GM19328 (cell line): ENCODE data around the gene CTCFL.

Experiments used
- ATAC-seq: cut with Tn5 transposase; IDR thresholded peaks from one replicate; pipeline ENCODE4 v1.9.1; 2021; ENCODE audit warnings: mild to moderate bottlenecking, moderate library complexity; ENCODE audit not compliant: unreplicated experiment

Gene CTCFL

GRCh38 chr20:57524511-57525176 lies at the start of gene CTCFL:
TSS of gene CTCFL (minus strand) at chr20:57525140. CDS start at chr20:57524205, 935 bp downstream.
- no peak for ATAC-seq

- ATAC-seq, result no peak
Observed at GRCh38 chr20:57573894-57574293, 49.0 kb upstream of the CTCFL start.

- ATAC-seq, result no peak
Observed at GRCh38 chr20:57573242-57573641, 48.3 kb upstream of the CTCFL start.

- ATAC-seq, result no peak
Observed at GRCh38 chr20:57571782-57572416, 47.0 kb upstream of the CTCFL start.

GRCh38 chr20:57570920-57571319 lies 46.0 kb upstream of the CTCFL start:
- ATAC-seq, result no peak

GRCh38 chr20:57570145-57570850 lies 45.4 kb upstream of the CTCFL start:
- ATAC-seq, result no peak

- ATAC-seq, result no peak
Observed at GRCh38 chr20:57568960-57569359, 44.0 kb upstream of the CTCFL start.

GRCh38 chr20:57568088-57568896 lies 43.4 kb upstream of the CTCFL start:
- no peak for ATAC-seq

GRCh38 chr20:57567471-57568079 lies 42.6 kb upstream of the CTCFL start:
- ATAC-seq, result no peak

- no peak for ATAC-seq
Observed at GRCh38 chr20:57566803-57567459, 42.0 kb upstream of the CTCFL start.

- ATAC-seq, result no peak
Observed at GRCh38 chr20:57566399-57566798, 41.5 kb upstream of the CTCFL start.

GRCh38 chr20:57564951-57565642 lies 40.2 kb upstream of the CTCFL start:
- no peak for ATAC-seq

GRCh38 chr20:57564180-57564802 lies 39.4 kb upstream of the CTCFL start:
- no peak for ATAC-seq

GRCh38 chr20:57563522-57563921 lies 38.6 kb upstream of the CTCFL start:
- no peak for ATAC-seq

GRCh38 chr20:57562541-57563465 lies 37.9 kb upstream of the CTCFL start:
- no peak for ATAC-seq

GRCh38 chr20:57561356-57562279 lies 36.7 kb upstream of the CTCFL start:
- ATAC-seq, result no peak
